ENCODE results near the gene RELB.

DNA sequence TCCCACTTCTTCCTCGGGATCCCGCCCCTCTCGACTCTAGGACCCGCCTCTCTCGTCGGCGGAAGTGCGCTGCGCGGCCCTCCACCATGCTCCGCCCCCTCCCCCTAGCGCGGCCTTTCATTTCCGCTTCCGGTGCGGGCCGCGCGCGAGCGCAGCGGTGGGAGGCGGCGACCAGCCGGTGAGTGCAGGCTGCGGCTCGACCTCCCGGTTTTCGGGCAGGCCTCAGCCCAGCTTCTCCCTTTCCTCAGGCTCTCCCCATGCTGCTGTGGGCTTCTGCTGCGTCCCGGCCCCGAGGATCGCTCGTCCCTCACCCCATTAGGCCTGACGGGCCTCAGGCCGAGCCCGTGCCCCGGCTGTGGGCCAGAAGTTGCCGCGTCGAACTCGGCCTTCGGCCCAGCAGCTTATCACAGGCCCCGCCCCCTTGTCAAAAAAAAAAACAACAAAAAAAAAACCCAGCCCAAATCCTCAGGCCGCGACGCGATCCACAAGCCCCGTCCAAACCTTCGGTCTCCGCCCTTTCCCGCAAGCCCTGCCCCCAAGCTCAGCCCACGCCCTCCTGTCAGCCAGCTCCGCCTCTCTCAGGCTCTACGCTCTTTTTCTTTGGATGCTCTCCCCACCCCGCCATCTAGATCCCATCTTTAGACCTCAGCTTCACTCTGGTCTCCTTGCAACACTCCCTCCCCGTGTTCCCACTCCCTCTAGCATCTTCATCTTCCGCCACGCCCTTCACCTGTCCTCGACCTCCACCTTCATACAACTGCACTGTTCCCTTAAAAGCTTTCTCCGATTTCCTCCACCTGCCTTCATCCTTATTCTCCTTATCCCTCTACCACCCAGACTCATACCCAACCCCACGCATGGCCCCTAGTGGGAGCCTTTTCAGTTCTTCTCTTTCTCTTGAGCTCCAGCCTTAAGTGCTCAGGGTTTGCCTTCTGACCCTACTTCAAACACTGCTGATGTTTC lies 37.9 kb downstream of the RELB start, which contains the start of gene CLASRP:
- TF ChIP-seq, protein P1, sequence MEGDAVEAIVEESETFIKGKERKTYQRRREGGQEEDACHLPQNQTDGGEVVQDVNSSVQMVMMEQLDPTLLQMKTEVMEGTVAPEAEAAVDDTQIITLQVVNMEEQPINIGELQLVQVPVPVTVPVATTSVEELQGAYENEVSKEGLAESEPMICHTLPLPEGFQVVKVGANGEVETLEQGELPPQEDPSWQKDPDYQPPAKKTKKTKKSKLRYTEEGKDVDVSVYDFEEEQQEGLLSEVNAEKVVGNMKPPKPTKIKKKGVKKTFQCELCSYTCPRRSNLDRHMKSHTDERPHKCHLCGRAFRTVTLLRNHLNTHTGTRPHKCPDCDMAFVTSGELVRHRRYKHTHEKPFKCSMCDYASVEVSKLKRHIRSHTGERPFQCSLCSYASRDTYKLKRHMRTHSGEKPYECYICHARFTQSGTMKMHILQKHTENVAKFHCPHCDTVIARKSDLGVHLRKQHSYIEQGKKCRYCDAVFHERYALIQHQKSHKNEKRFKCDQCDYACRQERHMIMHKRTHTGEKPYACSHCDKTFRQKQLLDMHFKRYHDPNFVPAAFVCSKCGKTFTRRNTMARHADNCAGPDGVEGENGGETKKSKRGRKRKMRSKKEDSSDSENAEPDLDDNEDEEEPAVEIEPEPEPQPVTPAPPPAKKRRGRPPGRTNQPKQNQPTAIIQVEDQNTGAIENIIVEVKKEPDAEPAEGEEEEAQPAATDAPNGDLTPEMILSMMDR (IDR thresholded peaks at IDR 0.05): peak in 1 of 2 donors; percentile 10
- TF ChIP-seq POLR2A (IDR thresholded peaks at IDR 0.05) (peak; percentile 87 to 93), POLR2AphosphoS5 (IDR thresholded peaks at IDR 0.05) (peak; percentile 89 to 97 (median 96))

Measured in suprapubic skin (tissue), 4 donors.